Mesenchymal stem cell (in vitro differentiated cells and primary cell): ENCODE results near the gene SON.

ENCODE experiments used
- DNase-seq: peaks from one replicate; pipeline ENCODE4 v3.0.0-alpha.2; 2013
- H2AFZ ChIP-seq: one replicate; pipeline ENCODE4 v1.6.1; 2013; ENCODE audit warnings: low read depth, mild to moderate bottlenecking, control low read depth, inconsistent platforms, low read length, moderate library complexity
- H2AK5ac ChIP-seq: 2 replicates; pipeline ENCODE4 v1.6.1; 2013; ENCODE audit warnings: low read length, moderate library complexity, mild to moderate bottlenecking, inconsistent platforms; ENCODE audit not compliant: severe bottlenecking
- H2BK120ac ChIP-seq: one replicate; pipeline ENCODE4 v1.6.1; 2013; ENCODE audit warnings: low read depth, mild to moderate bottlenecking, inconsistent platforms, low read length, moderate library complexity
- H2BK12ac ChIP-seq, 2 experiments: one replicate each; pipeline ENCODE4 v1.6.1; 2013; ENCODE audit warnings: inconsistent platforms in 2 of 2, low read length in 2 of 2, mild to moderate bottlenecking in 2 of 2, moderate library complexity in 2 of 2, control low read depth in 1 of 2
- H2BK15ac ChIP-seq: one replicate; pipeline ENCODE4 v1.6.1; 2013; ENCODE audit warnings: mild to moderate bottlenecking, low read depth, inconsistent platforms; ENCODE audit not compliant: poor library complexity, severe bottlenecking
- H2BK5ac ChIP-seq: 2 replicates; pipeline ENCODE4 v1.6.1; 2013; ENCODE audit warnings: low read depth, mild to moderate bottlenecking, low read length, control low read depth, inconsistent platforms; ENCODE audit not compliant: poor library complexity, severe bottlenecking
- H3K14ac ChIP-seq, 2 experiments: one replicate each; pipeline ENCODE4 v1.6.1; 2013; ENCODE audit warnings: inconsistent platforms in 2 of 2, low read length in 2 of 2, control low read depth in 1 of 2, mild to moderate bottlenecking in 1 of 2, moderate library complexity in 1 of 2
- H3K18ac ChIP-seq, 2 experiments: one replicate each; pipeline ENCODE4 v1.6.1; 2013; ENCODE audit warnings: inconsistent platforms in 2 of 2, low read length in 2 of 2, control low read depth in 1 of 2, low read depth in 1 of 2, mild to moderate bottlenecking in 1 of 2
- H3K23ac ChIP-seq, 2 experiments: one replicate each; pipeline ENCODE4 v1.6.1; 2013; ENCODE audit warnings: inconsistent platforms in 2 of 2, low read length in 2 of 2, mild to moderate bottlenecking in 2 of 2, moderate library complexity in 2 of 2, control low read depth in 1 of 2
- H3K27ac ChIP-seq: 2 replicates; pipeline ENCODE4 v1.5.1; 2013; ENCODE audit warnings: mild to moderate bottlenecking, moderate library complexity, low read length, control low read depth, inconsistent platforms; ENCODE audit not compliant: poor library complexity, severe bottlenecking
- H3K27me3 ChIP-seq, 2 experiments: 2 replicates each; pipeline versions ENCODE4 v1.6.1 to v1.7.0; 2013; ENCODE audit warnings: low read length in 2 of 2, mild to moderate bottlenecking in 2 of 2, moderate library complexity in 2 of 2, control low read depth in 1 of 2, inconsistent platforms in 1 of 2; ENCODE audit not compliant: control insufficient read depth in 1 of 2, insufficient read depth in 1 of 2
- H3K36me3 ChIP-seq, 2 experiments: 2 replicates each; pipeline versions ENCODE4 v1.6.1 to v1.7.0; 2013; ENCODE audit warnings: low read length in 2 of 2, control low read depth in 1 of 2, inconsistent platforms in 1 of 2, low read depth in 1 of 2, mild to moderate bottlenecking in 1 of 2; ENCODE audit not compliant: insufficient read depth in 2 of 2, control insufficient read depth in 1 of 2
- H3K4ac ChIP-seq, 2 experiments: one replicate each; pipeline ENCODE4 v1.6.1; 2013; ENCODE audit warnings: inconsistent platforms in 2 of 2, low read length in 2 of 2, mild to moderate bottlenecking in 2 of 2, moderate library complexity in 2 of 2, control low read depth in 1 of 2, low read depth in 1 of 2
- H3K4me1 ChIP-seq: 2 replicates; pipeline ENCODE4 v1.6.1; 2013; ENCODE audit warnings: low read depth, low read length, control low read depth; ENCODE audit not compliant: control insufficient read depth, insufficient read depth
- H3K4me2 ChIP-seq: 2 replicates; pipeline ENCODE4 v1.6.1; 2013; ENCODE audit warnings: low read length, mild to moderate bottlenecking, inconsistent platforms; ENCODE audit not compliant: poor library complexity, severe bottlenecking
- H3K4me3 ChIP-seq, 2 experiments: 2 replicates each; pipeline versions ENCODE4 v1.5.1 to v1.7.0; 2013; ENCODE audit warnings: low read length in 2 of 2, mild to moderate bottlenecking in 2 of 2, control low read depth in 1 of 2, low read depth in 1 of 2; ENCODE audit not compliant: insufficient read depth in 1 of 2
- H3K79me1 ChIP-seq: replicated peaks from 2 replicates; pipeline ENCODE4 v1.6.1; 2013; ENCODE audit warnings: mild to moderate bottlenecking, control low read depth, low read length, inconsistent platforms; ENCODE audit not compliant: poor library complexity, severe bottlenecking
- H3K9ac ChIP-seq: 2 replicates; pipeline ENCODE4 v1.7.0; 2013; ENCODE audit warnings: mild to moderate bottlenecking, low read length, moderate library complexity
- H3K9me3 ChIP-seq: 2 replicates; pipeline ENCODE4 v1.7.0; 2013; ENCODE audit warnings: mild to moderate bottlenecking, low read length; ENCODE audit not compliant: control insufficient read depth
- H4K8ac ChIP-seq: one replicate; pipeline ENCODE4 v1.6.1; 2013; ENCODE audit warnings: inconsistent platforms, mild to moderate bottlenecking, low read length, moderate library complexity
- H4K91ac ChIP-seq: one replicate; pipeline ENCODE4 v1.6.1; 2013; ENCODE audit warnings: mild to moderate bottlenecking, low read length, inconsistent platforms
- WGBS: methylation state at CpG from one replicate; pipeline ENCODE4 v1.1.7; 2013; ENCODE audit warnings: mixed read lengths; 5-methylcytosine and 5-hydroxymethylcytosine counted together

Gene SON

GRCh38 chr21:33511639-33512038 lies 31.2 kb upstream of the SON start:
- no peak overlapping the region for H2BK5ac ChIP-seq
- H3K9ac ChIP-seq = no peak overlapping the region
- peaks cover 4% of the 10 kb centered on the region for H3K79me1 ChIP-seq
- no peak overlapping the region for H3K23ac ChIP-seq
- H3K18ac ChIP-seq = no peak overlapping the region
- H3K27me3 ChIP-seq = no peaks in the 10 kb centered on the region
- no peak overlapping the region for H3K4ac ChIP-seq
- H2BK12ac ChIP-seq = no peak overlapping the region
- no peak overlapping the region for H2BK15ac ChIP-seq
- WGBS = 99% methylated on average over 4 of the region's 4 CpGs
- H3K14ac ChIP-seq = no peak overlapping the region
- H3K4me1 ChIP-seq = no peaks in the 10 kb centered on the region
- H2BK120ac ChIP-seq = no peak overlapping the region
- H3K9me3 ChIP-seq = no peaks in the 10 kb centered on the region
- H3K4me2 ChIP-seq = no peak overlapping the region
- no peak overlapping the region for H3K4me3 ChIP-seq
- no peak for DNase-seq
- H3K27ac ChIP-seq = no peak overlapping the region
- no peak overlapping the region for H4K8ac ChIP-seq
- no peak overlapping the region for H2AK5ac ChIP-seq
- H4K91ac ChIP-seq = no peak overlapping the region
- H2AFZ ChIP-seq = no peak overlapping the region
- peaks cover 34 to 86% of the 10 kb centered on the region in 2 experiments for H3K36me3 ChIP-seq

GRCh38 chr21:33512481-33512880 lies 30.4 kb upstream of the SON start:
- WGBS = 95% methylated on average over 3 of the region's 3 CpGs
- H2BK12ac ChIP-seq = no peak overlapping the region

GRCh38 chr21:33514229-33514628 lies 28.6 kb upstream of the SON start:
- Histone ChIP-seq H3K9ac (peak overlapping the region; percentile 34), H3K27ac (no peak overlapping the region), H3K14ac (no peak overlapping the region), H2BK15ac (no peak overlapping the region), H3K23ac (no peak overlapping the region), H3K18ac (no peak overlapping the region), H2BK120ac (no peak overlapping the region), H2BK12ac (no peak overlapping the region), H4K8ac (no peak overlapping the region), H2AK5ac (no peak overlapping the region), H4K91ac (no peak overlapping the region), H3K36me3 (peaks cover 42 to 90% of the 10 kb centered on the region in 2 experiments), H3K4me3 (no peak overlapping the region), H3K9me3 (no peaks in the 10 kb centered on the region), H3K4me1 (no peaks in the 10 kb centered on the region), H2AFZ (no peak overlapping the region), H3K4ac (no peak overlapping the region), H3K79me1 (peaks cover 6% of the 10 kb centered on the region), H3K4me2 (no peak overlapping the region), H2BK5ac (no peak overlapping the region), H3K27me3 (no peaks in the 10 kb centered on the region)
- WGBS = no CpG with 5 or more reads among the region's 2 CpGs
- peak; percentile 24 for DNase-seq

More at GRCh38 chr21:33512481-33512880, 30.4 kb upstream of the SON start:
- no peak overlapping the region for H4K8ac ChIP-seq
- H3K9me3 ChIP-seq = no peaks in the 10 kb centered on the region
- no peak overlapping the region for H2BK15ac ChIP-seq
- H3K18ac ChIP-seq = no peak overlapping the region
- no peak overlapping the region for H2BK5ac ChIP-seq
- H3K4me1 ChIP-seq = no peaks in the 10 kb centered on the region
- H3K79me1 ChIP-seq = peaks cover 5% of the 10 kb centered on the region
- H3K4me2 ChIP-seq = no peak overlapping the region
- no peak overlapping the region for H3K27ac ChIP-seq
- H2AFZ ChIP-seq = no peak overlapping the region
- no peak overlapping the region for H2AK5ac ChIP-seq
- peaks cover 37 to 87% of the 10 kb centered on the region in 2 experiments for H3K36me3 ChIP-seq
- no peak overlapping the region for H3K9ac ChIP-seq
- no peak overlapping the region for H3K14ac ChIP-seq
- no peak overlapping the region for H3K23ac ChIP-seq
- H3K4me3 ChIP-seq = no peak overlapping the region
- H4K91ac ChIP-seq = no peak overlapping the region
- DNase-seq = no peak
- no peaks in the 10 kb centered on the region for H3K27me3 ChIP-seq
- no peak overlapping the region for H2BK120ac ChIP-seq
- no peak overlapping the region for H3K4ac ChIP-seq

GRCh38 chr21:33518899-33519298 lies 23.9 kb upstream of the SON start:
- no peak overlapping the region for H3K4ac ChIP-seq
- H3K79me1 ChIP-seq = peaks cover 4% of the 10 kb centered on the region
- H3K27me3 ChIP-seq = no peaks in the 10 kb centered on the region
- no peak for DNase-seq
- no peak overlapping the region for H2AFZ ChIP-seq
- H3K9me3 ChIP-seq = no peaks in the 10 kb centered on the region
- H2BK120ac ChIP-seq = no peak overlapping the region
- H3K4me3 ChIP-seq = no peak overlapping the region
- H3K18ac ChIP-seq = no peak overlapping the region
- no peak overlapping the region for H2BK12ac ChIP-seq
- H2BK5ac ChIP-seq = no peak overlapping the region
- H3K4me2 ChIP-seq = no peak overlapping the region
- H4K8ac ChIP-seq = no peak overlapping the region
- no peak overlapping the region for H4K91ac ChIP-seq
- H3K14ac ChIP-seq = no peak overlapping the region
- no peak overlapping the region for H2BK15ac ChIP-seq
- no peaks in the 10 kb centered on the region for H3K4me1 ChIP-seq
- H3K36me3 ChIP-seq = peaks cover 22 to 78% of the 10 kb centered on the region in 2 experiments
- H3K9ac ChIP-seq = no peak overlapping the region
- WGBS = 98% methylated on average over 4 of the region's 4 CpGs
- no peak overlapping the region for H2AK5ac ChIP-seq
- no peak overlapping the region for H3K23ac ChIP-seq
- no peak overlapping the region for H3K27ac ChIP-seq
